GM21576 (cell line): ENCODE data around the gene LPIN1.
A peak's percentile ranks its signal among the peaks of the same experiment; 100 is the strongest.
"Not testable (repeated sequence)": the region's sequence is repeated elsewhere in the genome, so short reads cannot be mapped to it uniquely, and the experiment has no call there.

Source experiments
- ATAC-seq: cut with Tn5 transposase; IDR thresholded peaks from one replicate; pipeline ENCODE4 v1.9.1; 2021; ENCODE audit warnings: mild to moderate bottlenecking, moderate library complexity; ENCODE audit not compliant: unreplicated experiment

The LPIN1 gene

DNA sequence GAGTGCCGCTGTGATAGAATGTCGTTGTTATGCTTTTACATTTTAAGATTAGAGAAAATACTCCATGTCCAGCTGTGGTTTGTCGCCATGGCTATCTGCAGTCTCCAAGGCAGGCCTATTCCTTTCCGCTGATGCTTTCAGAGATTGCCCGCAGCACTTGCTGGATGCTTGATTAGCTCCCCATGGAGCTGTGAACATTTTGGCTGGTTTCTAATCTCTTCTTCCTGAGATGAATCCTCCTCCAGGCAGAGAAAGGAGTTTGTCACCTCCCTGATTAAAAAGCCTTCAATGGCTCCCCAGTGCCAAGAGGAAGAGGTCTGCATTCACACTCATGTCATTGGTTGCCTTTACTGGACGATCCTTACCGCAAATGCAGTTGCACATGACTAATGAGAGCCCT lies 32.6 kb upstream of the LPIN1 start:
- ATAC-seq, result no peak

DNA sequence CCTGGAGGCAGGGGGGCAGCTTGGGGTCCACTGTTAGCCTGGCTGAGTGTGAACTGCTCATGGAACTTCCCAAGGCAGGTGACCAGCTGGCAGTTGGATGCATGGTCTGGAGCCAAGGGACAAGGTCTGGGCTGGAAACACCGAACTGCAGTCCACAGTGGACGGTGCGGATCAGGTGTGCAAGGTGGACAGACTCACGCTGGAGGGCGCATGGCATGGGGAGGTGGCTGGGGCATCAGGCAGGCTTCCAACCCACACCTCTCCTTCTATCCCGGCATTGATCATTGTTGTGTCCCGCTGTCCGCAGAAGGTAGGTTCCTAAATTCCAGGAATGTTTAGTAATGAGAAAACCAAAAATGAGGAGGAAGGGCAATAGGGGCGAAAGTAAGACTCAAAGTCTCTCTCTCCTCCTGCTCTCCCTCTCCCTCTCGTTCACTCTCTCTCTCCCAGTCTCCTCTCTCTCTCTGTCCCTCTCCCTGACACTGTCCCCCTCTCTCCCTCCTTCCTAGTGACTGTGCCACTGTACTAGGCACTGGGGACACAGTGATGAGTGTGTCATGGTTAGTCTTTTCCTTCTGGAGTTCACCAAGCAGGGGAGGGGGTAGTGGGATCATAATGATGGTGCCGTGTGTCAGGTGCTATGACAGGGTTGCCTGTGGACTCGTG lies 30.3 kb upstream of the LPIN1 start:
- no peak for ATAC-seq

DNA sequence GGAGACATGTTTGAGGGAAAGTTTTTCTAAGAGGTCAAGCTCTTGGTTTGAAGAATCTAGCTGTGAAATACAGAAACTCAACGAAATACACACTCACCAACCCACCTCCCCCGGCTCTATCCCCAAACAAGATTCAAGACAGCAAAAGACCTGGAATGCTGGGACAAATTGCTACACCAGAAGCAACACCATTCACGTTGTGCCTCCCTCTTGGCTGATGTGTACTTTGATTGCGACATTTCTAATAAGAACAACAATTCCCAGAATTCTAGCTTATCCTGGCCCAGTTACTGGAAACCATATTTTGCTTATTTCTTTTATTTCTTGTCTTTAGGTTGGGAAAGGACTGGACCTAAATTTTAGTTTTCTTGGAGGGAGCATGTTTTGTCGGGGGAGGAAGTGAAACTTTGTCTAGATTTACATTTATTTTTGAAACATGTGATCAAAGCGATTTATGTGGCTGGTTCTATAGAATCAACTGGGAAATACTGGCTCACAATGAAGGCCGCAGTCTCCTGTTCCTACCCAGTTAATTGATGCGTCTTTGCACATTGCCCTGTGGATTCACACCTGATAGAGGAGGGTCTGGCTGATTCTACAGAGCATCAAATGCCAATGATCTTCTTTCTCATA lies 29.6 kb upstream of the LPIN1 start:
- ATAC-seq, result no peak

DNA sequence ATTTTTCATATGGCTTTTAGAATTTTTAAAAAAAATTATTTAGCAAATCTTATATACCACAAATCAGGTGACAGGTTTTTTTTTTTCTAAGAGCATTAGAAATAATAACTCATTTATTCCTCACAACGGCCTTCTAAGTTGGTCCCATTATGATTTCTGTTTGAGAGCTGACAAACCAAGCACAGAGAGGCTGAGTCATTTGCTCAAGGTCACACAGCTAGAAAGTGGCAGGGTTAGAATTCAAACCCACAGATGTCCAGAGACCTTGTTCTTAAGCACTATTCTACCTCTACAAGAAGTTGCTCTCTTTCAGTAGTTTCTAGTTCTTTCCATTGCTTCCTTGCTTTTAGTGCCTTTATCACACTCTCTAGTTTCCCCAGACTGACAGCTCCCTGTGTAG lies 28.8 kb upstream of the LPIN1 start:
- no peak for ATAC-seq

DNA sequence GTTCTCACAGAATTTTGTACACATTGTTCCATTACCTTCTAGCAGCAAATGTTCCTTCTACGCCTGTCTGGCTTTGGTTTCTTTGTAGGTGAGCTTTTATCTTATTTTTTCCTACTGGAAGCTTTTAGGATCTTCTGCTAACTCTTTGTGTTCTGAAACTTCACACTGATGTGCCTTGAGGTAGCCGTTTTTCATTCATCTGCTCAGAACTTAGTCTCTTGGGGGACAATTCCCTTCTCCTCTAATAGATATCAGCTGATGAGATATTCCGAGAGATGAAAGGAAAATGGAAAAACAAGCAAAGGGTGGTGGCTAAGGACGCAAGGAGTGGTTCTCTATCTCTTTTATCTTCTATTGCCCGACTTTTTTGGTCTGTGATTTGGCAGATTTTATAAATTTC lies 27.8 kb upstream of the LPIN1 start:
- ATAC-seq, result no peak

DNA sequence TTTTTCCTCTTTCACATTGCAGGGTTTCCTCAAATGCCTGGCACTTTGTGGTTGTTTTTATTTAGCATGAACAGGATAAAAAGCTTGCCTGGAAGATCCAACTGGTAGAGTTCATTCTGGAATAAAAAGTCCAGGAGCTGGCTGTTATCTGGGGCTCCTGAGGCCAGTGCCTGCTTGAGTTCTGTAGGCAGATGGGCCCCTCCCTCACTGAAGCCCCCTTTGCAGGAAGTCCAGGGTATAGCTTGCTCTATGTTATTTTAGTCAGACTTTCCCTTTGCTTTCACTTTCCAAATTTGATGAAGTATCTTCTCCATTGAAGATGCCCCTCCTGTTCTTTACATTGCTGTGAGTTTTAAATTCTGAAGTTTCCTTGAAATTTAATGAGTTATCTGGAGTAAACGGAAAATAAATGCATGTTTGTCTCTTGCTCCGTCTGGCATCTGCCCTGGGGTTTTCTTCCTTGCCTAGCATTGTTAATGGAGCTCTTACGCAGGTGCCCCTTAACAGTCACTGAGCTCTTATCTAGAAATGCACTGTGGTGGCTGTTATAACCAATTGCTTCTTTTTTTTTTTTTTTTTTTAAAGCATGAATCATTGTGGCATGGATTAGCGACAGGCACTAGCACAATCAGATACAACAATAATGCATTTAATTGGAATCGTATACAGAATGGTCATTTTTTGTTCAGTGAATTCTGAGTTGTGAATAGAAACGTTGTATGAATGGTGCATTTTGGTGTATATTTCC lies 27.0 kb upstream of the LPIN1 start:
- ATAC-seq, result no peak

DNA sequence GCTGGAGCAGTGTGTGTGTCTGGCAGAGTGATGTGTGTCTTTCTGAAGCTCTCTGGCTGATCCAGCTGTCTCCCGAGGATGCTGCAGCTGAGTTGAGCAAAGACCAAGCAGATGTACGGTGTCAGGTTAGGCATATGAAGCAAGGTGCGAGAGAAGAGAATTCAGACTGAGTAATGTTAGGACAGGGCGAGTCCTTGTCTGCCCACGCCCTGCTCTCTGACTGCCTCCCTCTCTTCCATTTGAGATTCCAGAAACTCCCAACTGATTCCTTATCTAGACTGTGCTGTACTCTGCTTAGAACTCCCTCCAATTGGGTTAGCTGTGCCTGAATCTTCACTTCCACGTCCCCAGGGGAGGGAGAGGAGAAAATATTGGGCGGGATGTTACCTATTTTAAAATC lies 25.7 kb upstream of the LPIN1 start:
- no peak for ATAC-seq

DNA sequence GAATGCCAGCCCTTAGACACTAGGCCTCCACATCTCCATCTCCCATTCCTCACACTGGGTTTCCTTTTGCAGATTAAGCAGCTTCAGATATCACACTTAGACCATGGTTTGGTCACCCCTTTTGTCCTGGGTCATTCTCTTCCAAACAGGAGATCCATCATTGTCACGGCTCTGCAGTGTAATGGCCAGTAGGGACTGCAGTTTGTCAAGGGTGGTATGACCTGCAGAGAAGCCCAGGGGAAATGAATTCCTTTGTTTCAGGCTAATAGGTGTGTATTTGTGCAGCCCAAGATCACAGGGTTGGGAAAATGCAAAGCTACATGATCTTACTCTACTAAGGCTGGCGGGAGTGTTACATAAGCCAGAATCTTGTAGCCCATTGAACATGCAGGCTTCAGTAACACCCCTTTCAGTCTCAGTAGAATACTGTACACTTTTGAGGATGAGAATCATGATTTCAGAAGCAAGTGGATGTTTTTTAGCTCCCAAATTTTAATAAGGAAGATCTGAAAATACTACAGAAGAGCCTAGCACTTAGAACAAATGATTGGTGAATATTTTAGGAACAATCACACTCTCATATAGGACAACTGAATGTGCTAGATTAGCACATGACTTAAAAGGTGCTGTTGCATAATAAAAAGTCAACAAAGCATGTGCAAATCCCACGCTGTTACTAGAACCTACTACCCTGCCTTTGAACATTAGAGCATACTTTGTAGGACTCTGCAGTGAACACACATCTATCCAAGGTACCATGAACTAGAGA lies 24.0 kb upstream of the LPIN1 start:
- no peak for ATAC-seq

DNA sequence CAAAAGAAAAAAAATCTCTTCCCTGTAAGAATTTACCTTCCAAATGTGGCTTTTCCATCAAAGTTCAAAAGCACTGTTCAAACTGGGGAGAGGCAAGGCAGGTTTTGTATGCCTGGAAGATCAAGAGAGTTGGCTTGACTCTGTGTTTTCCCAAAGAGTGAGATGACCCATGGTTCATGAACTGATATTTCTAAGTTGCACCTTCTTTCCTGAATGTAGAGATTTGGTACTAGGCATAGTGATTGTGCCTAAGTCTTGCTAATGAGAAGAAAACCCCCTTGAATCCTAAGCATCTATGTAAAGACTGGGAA lies 23.4 kb upstream of the LPIN1 start:
- no peak for ATAC-seq

DNA sequence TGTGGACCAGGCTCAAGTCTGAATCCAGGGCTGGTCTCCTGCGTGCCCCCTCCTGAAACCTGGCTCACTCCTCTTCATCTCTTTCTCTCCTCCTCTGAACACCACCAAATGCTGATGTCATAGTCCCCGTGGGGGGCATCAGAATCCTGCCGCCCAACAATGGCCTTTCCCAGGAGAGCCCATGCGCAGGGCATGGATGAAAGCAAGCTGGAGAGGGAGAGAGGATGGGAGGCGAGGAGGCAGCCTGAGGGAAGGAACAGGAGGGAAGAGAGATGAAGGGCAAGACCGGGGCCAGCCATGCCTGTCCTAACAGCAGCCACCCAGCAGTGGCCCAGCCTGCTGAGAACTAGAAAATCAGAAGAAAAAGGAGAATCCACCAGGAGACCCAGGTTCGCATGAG lies 22.3 kb upstream of the LPIN1 start:
- no peak for ATAC-seq

DNA sequence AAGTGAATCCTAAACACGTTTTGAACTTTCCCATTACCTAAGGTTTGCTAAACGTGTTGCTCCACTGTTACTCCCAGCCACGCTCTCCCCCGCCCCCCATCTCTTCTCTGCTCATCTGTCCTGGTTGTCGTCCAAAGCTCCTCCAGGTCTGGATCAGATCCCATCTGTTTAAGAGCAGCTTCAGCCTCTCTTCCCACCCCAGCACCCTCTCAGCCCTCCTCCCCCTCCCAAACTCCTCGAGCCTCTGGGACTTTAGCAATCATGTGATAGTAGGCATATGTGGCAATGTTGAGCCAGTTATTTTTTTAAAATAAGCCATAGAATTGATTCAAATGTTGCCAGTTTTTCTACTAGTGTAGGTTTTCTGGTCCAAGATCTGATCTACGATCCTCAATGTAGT lies 20.0 kb upstream of the LPIN1 start:
- no peak for ATAC-seq

DNA sequence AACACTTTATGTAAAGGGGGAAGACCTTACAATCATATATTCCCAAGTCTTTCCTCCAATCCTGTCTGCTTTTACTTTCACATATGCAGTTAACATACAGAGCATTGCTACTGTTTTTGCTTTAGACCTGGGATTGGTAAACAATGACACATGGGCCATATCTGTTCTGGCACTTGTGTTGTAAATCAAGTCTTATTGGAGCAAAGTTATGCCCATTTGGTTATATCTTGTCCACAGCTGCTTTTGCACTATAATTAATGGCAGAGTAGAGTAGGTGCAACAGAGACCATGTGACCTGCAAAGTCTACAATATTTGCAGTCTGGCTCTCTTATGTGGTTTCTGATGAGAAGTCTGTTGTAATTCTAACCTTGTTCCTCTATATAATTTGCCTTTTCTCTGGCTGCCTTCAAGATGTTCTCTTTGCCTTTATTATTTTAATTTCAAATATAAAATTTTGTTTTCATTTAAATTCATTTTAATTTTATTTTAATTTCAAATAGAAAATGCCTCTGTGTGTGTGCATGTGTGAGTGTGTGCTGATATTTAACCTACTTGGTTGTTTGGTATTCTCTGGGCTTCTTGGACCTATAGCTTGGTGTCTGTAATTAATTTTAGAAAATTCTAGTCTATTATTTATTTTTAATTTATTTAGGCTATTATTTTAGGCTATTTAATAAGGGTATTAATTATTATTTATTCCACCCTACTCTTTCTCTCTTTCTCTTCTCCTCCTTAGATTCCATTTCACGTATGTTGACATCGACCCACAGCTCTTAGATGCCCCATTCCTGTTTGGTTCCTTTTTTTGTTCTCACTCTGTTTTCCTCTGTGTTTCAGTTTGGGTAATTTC lies 16.8 kb upstream of the LPIN1 start:
- no peak for ATAC-seq

DNA sequence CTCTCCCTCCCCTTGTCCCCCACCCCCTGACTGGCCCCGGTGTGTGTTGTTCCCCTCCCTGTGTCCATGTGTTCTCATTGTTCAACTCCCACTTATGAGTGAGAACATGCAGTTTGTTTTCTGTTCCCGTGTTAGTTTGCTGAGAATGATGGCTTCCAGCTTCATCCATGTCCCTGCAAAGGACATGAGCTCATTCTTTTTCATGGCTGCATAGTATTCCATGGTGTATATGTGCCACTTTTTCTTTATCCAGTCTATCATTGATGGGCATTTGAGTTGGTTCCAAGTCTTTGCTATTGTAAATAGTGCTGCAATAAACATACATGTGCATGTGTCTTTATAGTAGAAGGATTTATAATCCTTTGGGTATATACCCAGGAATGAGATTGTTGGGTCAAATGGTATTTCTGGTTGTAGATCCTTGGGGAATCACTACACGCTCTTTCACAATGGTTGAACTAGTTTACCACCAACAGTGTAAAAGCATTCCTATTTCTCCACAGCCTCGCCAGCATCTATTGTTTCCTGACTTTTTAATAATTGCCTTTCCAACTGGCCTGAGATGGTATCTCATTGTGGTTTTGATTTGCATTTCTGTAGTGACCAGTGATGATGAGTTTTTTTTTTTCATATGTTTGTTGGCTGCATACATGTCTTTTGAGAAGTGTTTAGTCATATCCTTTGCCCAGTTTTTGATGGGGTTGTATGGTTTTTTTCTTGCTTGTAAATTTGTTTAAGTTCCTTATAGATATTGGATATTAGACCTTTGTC lies 15.0 kb upstream of the LPIN1 start:
- ATAC-seq, result not testable (repeated sequence)

DNA sequence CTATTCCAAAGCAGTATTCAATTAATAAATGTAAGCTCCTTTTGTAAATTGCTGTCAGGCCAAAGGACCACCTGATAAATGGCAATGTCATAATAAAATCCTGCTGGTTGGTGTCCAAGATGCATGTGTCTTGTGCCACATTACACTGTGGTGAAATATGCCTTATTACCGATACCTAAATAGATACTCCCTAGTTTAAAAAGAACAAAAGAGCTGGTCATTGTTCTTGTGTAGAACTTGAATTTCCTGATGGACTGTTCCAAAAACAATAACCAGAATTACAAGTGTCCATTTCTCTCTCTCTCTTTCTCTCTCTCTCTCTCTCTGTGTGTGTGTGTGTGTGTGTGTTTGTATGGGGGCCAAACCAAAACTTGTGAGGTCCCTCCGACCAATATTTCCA lies 13.8 kb upstream of the LPIN1 start:
- no peak for ATAC-seq

DNA sequence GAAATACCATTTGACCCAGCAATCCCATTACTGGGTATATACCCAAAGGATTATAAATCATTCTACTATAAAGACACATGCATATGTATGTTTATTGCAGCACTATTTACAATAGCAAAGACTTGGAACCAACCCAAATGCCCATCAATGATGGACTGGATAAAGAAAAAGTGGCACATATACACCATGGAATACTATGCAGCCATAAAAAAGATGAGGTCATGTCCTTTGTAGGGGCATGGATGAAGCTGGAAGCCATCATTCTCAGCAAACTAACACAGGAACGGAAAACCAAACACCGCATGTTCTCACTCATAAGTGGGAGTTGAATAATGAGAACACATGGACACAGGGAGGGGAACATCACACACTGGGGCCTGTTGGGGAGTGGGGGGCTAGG lies 8.6 kb upstream of the LPIN1 start:
- not testable (repeated sequence) for ATAC-seq

DNA sequence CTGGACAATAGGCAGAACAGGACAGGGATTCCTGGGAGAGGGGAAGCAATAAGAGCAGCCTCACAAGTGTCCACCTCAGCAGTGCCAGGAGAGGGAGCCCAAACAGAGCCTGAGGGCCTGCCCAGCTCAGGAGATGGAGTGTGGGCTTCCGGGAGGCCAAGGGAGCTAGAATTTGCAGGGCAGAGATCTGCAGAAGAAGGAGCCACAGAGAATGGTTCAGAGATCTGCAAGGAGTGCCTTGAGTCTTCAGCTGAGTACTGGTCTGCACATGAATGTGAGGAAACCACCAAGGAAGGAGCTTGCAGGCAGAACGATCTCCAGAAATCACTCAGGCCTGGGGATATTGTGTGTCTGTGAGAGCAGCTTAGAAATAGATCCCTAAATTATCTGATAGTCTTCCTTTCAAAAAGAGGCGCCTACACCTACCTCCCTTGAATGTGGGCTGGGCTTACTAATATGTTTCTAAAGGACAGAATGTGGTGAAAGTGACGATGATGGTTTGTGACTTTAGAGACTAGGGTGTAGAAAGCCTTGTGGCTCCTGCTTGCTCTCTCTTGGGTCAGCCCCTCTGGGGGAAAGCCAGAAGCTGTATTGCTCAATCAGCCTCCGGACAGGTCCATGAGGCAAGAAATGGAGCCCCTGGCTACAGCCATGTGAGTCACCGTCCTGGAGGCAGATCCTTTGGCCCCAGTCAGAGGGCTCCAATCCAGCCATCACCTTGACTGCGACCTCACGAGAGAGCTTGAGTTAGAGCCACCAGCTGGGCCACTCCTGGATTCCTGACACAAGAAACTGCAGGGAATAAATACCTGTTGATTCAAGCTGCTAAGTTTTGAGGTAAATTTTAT lies 7.6 kb upstream of the LPIN1 start:
- peak; percentile 50 for ATAC-seq

DNA sequence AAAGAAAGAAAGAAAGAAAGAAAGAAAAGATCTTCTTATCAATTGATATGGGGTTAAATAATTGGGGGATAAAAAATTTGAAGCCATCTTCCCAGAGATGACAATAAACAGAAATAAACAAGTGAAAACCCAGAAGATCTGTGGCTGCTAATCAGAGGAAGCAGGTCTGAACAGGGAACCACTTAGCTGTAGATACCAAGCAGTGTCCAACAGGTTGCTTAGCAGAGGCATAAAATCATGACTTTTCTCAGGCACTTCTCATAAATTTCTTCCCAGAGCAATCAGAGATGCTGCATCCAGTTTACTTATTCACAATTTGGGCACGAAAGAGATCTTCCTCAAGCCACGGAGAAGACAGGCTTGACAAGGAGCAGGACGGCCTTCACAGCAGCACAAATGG lies 5.7 kb upstream of the LPIN1 start:
- ATAC-seq, result no peak

DNA sequence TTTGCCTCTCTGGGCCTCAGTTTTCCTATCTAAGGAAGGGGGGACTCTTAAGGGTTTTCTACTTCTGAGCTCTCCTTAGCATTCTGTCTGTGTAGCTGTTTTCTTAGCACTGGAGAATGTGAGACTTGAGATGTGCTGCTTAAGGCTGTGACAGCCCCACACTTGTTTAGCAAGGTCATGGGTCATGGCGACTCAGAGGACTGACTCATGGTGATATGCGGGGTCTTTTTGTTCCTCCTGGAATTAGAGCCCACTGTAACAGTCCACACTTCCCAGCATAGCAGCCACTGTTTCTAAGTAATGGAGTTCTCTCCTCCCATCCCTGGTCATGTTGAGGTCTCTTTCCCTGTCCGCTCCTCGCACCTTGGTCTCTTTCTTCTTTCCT lies 4.1 kb upstream of the LPIN1 start:
- ATAC-seq, result no peak

DNA sequence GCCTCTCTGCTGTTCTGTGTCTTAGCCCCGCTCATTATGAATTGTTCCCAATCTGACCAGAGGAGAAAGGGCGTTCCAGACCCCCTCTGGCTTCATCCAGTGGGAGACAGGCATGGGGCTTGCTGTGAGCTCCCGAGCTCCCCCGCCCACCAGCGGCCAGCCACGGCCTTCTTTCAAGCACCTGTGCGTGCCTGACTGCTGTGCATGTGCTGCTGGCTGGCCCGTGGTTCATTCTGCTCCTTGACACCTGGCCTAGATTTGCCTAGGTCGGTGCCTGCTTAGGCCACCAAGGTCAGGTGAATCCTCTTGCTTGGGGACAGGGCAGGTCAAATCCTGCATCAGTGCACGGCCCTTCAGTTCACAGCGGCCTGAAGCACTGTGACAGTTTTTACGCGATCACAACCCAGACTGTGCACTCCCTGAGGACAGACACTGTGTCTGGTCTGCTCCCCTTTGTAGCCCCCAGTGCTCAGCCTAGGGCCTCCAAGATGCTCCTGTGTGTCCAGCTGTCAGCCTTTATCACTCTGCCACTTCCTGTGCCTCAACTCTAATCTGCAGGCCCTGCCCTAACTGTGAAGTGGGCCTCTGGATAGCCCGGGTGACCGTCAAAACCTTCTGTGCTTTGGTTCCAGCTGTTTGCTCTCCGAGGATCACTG lies 3.6 kb upstream of the LPIN1 start:
- no peak for ATAC-seq
